Diencephalon (tissue), 1 donor: ENCODE results near the gene ZNF672. TPM values are rescaled to one million over a fixed set of nuclear protein-coding genes. Genes with fewer than 3 reads are reported as not detected.

Source experiments
- small RNA-seq: library from RNA; depleted of rRNA; stranded (forward); fragments of <200 nt; gene quantifications from one replicate; pipeline ENCODE3, GENCODE V24; 2014
- total RNA-seq: library from RNA; depleted of rRNA; stranded (reverse); fragments of >200 nt; gene quantifications from one replicate; pipeline ENCODE4 v1.2.3, GENCODE V29; 2014

ZNF672 gene
- total RNA-seq, result 14.8 TPM

DNA sequence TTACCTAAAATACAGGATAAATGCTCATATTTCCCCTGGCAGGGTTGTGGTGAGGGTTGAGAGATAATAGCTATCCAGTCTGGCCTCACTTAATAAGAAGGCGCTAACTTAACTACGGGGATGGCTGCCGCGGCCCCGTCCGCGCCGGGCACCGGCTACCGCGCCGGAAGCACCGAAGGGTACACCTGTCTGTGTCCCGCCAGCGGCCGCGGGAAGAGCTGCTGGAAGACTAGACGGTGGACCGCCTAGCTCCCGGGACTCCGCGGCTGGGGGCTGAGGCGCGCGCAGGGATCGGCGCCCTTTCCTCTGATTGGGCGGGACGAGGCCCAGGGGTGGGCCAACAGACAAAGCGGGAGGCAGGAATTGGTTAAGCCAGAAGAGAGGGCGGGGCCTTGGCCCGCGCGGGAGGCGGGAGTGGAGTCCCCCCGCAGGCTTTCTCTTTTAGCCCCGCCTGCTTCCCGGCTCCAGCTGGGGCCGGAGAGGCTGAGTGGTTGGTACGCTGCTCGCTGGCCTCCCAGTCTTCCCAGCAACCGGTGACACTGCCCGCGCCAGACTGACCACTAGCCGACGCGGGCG is at the start of gene ZNF672:
Gene ZNF672 (plus strand): TSS at position 444 of the 576 bp plus-strand sequence. CDS start 9,051 bp downstream, outside the sequence.

DNA sequence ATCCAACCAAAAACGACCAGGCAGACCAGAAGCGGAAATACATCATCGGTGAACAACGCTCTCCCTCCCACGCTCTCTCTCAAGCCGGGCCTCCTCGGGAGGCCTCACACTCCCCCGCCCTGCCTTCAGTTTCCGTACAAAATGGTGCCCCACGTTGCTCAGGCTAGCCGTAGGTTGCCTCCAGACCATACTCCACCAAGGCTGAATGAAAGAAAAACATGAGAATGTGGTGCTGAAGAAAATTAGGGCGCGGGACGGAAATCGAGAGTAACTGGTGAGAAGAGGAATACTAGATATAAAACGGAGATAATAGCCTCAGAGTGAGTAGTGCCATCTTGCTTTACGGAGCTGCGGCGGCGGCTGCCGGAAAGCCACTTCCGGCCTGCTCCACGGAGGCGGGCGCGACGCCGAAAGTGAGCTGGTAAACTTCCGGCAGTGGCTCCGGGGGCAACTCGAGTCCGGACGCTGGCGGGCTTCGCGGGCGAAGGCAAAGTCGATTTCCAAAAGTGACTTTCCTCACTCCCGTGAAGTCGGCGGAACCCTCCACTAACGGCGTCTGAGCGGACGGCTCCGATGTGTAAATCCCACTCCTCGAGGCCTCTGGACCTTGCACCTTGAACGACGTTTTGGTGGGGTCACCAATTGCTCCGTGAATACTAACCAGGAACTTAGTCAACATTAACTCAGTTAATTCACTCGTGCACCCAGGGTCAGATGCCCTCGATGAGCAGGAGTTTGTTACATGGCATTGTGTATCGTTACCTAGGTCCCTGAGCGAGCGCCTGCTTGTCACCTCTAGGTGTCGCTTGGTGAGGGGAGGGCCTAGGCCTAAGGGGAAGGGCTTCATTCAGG is 11.9 kb upstream of the ZNF672 start, which contains the start of gene SH3BP5L:
Gene SH3BP5L (minus strand): TSS at position 7 of the 852 bp plus-strand sequence. CDS start 980 bp downstream, outside the sequence.

DNA sequence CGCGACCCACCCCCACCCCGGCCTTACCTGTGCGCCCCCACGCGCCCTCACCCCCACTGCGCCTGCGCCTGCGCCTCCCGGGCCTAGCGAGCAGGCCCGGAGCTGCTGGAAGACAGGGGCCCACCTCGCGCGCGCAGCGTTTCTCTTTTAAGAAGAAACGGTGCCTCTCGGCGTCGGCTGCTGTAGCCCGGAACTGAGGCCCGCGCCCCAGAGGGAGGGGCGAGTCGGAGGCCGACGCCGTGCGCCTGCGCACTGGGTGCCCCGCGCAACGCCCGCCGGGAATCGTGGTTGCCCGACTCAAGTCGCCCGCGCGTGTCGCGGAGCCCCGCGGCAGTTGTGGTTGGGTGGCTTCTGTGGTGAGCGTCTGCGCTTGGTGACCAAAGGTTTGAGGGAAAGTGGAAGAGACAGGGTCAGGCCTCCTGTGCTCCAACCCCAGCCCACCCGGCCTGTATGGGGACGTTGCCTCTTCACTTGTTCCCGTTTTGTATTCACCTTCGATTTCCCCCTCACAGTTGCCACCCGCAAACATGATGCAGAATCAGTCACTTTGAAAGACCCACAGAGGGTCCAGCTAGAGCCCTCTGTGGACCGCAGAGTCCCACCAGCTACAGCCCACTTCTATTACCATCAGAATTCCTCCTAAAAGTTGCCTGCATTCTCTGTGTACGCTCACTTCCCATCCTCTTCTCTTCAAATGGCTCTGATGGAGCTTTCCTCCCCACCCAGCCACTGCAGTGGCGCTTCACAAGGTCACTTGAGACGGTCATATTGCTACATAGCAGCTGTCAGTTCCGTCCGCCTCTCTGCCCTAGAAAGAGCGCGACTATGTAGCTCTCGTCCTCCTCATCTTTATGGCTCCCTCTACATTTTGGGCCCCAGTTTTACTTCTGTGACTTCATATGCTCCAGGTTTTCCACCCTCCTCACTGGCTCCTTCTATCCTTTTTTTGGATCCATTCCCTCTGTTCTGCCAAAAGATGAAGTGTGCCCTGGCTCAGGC is 21.2 kb downstream of the ZNF672 start, which contains the start of gene ZNF692:
Gene ZNF692 (minus strand): TSS at position 195 of the 999 bp plus-strand sequence. CDS start 776 bp downstream, outside the sequence.

Small RNA genes lying within 50 kb of the gene (small RNA-seq; reads per million reads assigned to genes)
- not detected for gene MIR3124

Other genes starting within 250 kb of the ZNF672 start
- not detected for gene OR2T10, start 240.5 kb upstream of the ZNF672 start, total RNA-seq
- gene OR2T11, start 203.1 kb upstream of the ZNF672 start, total RNA-seq, result not detected
- gene OR2T35, start 192.9 kb upstream of the ZNF672 start, total RNA-seq, result not detected
- not detected for gene OR2T27, start 182.7 kb upstream of the ZNF672 start, total RNA-seq
- not detected for gene OR14I1, start 135.5 kb upstream of the ZNF672 start, total RNA-seq
- not detected for gene LYPD8, start 82.5 kb upstream of the ZNF672 start, total RNA-seq
- gene SH3BP5L, start 12.3 kb upstream of the ZNF672 start, total RNA-seq, result 25.1 TPM
- gene ZNF692, start 20.9 kb downstream of the ZNF672 start, total RNA-seq, result 23.5 TPM
- gene PGBD2, start 68.0 kb downstream of the ZNF672 start, total RNA-seq, result 10.1 TPM